K562 (cell line): Measurements from ENCODE around the gene CSKMT. TPM values are rescaled to one million over a fixed set of nuclear protein-coding genes. Genes with fewer than 3 reads are reported as not detected.

ENCODE experiments used
- DPF2 ChIP-seq: fragments of 450-650 bp; IDR thresholded peaks from 2 replicates; pipeline ENCODE4 v1.6.1; 2016
- ERF ChIP-seq: fragments of 450-650 bp; formaldehyde crosslinking; IDR thresholded peaks from 2 replicates; pipeline ENCODE4 v1.4.0; 2020; ENCODE audit warnings: mild to moderate bottlenecking, mixed read lengths
- LCOR ChIP-seq: sonication (generic); formaldehyde crosslinking; IDR thresholded peaks from 2 replicates; pipeline ENCODE4 v1.8.0; 2022; ENCODE audit warnings: mild to moderate bottlenecking, missing genetic modification reagents
- NCOA2 ChIP-seq, 2 experiments: fragments of 450-650 bp; IDR thresholded peaks; 2 replicates each; pipeline ENCODE4 v1.6.1; 2018; ENCODE audit warnings: mild to moderate bottlenecking in 2 of 2, moderate library complexity in 1 of 2; ENCODE audit not compliant: partially characterized antibody in 2 of 2
- NR2C1 ChIP-seq, 2 experiments: fragments of 450-650 bp; IDR thresholded peaks; 2 replicates each; pipeline ENCODE4 v1.6.1; 2017; ENCODE audit warnings: mild to moderate bottlenecking in 2 of 2, antibody characterized with exemption in 1 of 2, inconsistent platforms in 1 of 2, missing compliant biosample characterization in 1 of 2, missing genetic modification characterization in 1 of 2
- SRSF9 ChIP-seq: fragments of 200-400 bp; formaldehyde crosslinking; IDR thresholded peaks from 2 replicates; pipeline ENCODE4 v1.6.1; 2017; ENCODE audit warnings: low read depth, low read length, borderline replicate concordance
- TCF7L2 ChIP-seq: fragments of 150-350 bp; IDR thresholded peaks from 2 replicates; pipeline ENCODE4 v1.6.1; 2016; ENCODE audit warnings: low read depth, mild to moderate bottlenecking, low read length, moderate library complexity
- TSC22D4 ChIP-seq: fragments of 450-650 bp; IDR thresholded peaks from 2 replicates; pipeline ENCODE4 v1.6.1; 2016; ENCODE audit warnings: missing genetic modification characterization, missing biosample characterization, control low read depth
- ZNF444 ChIP-seq: fragments of 250-450 bp; sonication (Bioruptor Pico); IDR thresholded peaks from 2 replicates; pipeline ENCODE4 v1.4.0; 2020; ENCODE audit warnings: mild to moderate bottlenecking, moderate library complexity
- polyA plus RNA-seq, 8 experiments: library from polyadenylated mRNA; depleted of rRNA in 4 of 8; stranded (reverse) in 5 of 8; unstranded in 3 of 8; fragments of >200 nt; fragmentation: Nextera tagmentation in 2 of 8; fragmentation: Illumina TruSeq in 1 of 8; extraction: Ambion mirVana in 2 of 8; extraction: Trizol in 1 of 8; gene quantifications; 2 replicates each; pipeline versions ENCODE4 v1.2.1 to v1.2.3, GENCODE V29; 2011 to 2014; ENCODE audit warnings: inconsistent platforms in 1 of 8, missing spikeins in 1 of 8
- total RNA-seq, 7 experiments: library from RNA; depleted of rRNA in 6 of 7; stranded (reverse); fragments of >200 nt in 6 of 7; fragmentation: Illumina TruSeq in 2 of 7; extraction: Trizol in 2 of 7; gene quantifications; 2 replicates each; pipeline versions ENCODE4 v1.2.1 to v1.2.3, GENCODE V29; 2011 to 2021; ENCODE audit warnings: low replicate concordance in 1 of 7
- TF ChIP-seq, protein P1 (sequence below): fragments of 450-650 bp; IDR thresholded peaks from 2 replicates; pipeline ENCODE4 v1.6.1; 2016; ENCODE audit warnings: mild to moderate bottlenecking, moderate library complexity
- TF ChIP-seq, protein P2 (sequence below): sonication (generic); formaldehyde crosslinking; IDR thresholded peaks from 2 replicates; pipeline ENCODE4 v1.8.0; 2022; ENCODE audit warnings: missing genetic modification reagents, mild to moderate bottlenecking, moderate library complexity, borderline replicate concordance
- TF ChIP-seq, protein P3 (sequence below), 2 experiments: IDR thresholded peaks; 2 replicates each; pipeline ENCODE4 v1.6.1; 2011; ENCODE audit warnings: borderline replicate concordance in 1 of 2, control low read depth in 1 of 2, low read depth in 1 of 2, low read length in 1 of 2, mild to moderate bottlenecking in 1 of 2, mixed read lengths in 1 of 2, moderate library complexity in 1 of 2; ENCODE audit not compliant: insufficient read depth in 1 of 2, insufficient read length in 1 of 2, poor library complexity in 1 of 2, severe bottlenecking in 1 of 2; ENCODE audit errors: extremely low read depth in 1 of 2

CSKMT gene
- total and polyA plus RNA-seq, 9 of the 15 experiments (the other 6 are each of a cell fraction or from before 2014, with no cell fraction given) = 10.3 to 108 (median 27.2) TPM

DNA sequence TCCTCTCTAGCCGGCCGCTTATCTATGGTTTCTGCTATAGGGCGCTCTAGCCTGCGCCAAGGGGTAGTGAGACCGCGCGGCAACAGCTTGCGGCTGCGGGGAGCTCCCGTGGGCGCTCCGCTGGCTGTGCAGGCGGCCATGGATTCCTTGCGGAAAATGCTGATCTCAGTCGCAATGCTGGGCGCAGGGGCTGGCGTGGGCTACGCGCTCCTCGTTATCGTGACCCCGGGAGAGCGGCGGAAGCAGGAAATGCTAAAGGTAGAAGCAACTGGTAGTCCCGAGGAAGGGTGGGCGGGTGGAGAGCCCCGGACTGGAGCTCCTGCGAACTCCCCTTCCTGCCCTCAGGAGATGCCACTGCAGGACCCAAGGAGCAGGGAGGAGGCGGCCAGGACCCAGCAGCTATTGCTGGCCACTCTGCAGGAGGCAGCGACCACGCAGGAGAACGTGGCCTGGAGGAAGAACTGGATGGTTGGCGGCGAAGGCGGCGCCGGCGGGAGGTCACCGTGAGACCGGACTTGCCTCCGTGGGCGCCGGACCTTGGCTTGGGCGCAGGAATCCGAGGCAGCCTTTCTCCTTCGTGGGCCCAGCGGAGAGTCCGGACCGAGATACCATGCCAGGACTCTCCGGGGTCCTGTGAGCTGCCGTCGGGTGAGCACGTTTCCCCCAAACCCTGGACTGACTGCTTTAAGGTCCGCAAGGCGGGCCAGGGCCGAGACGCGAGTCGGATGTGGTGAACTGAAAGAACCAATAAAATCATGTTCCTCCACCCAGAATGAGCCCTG lies 6.7 kb downstream of the CSKMT start, which contains the start of the genes LBHD1 and UQCC3 (continued):
- TF ChIP-seq, protein P1, sequence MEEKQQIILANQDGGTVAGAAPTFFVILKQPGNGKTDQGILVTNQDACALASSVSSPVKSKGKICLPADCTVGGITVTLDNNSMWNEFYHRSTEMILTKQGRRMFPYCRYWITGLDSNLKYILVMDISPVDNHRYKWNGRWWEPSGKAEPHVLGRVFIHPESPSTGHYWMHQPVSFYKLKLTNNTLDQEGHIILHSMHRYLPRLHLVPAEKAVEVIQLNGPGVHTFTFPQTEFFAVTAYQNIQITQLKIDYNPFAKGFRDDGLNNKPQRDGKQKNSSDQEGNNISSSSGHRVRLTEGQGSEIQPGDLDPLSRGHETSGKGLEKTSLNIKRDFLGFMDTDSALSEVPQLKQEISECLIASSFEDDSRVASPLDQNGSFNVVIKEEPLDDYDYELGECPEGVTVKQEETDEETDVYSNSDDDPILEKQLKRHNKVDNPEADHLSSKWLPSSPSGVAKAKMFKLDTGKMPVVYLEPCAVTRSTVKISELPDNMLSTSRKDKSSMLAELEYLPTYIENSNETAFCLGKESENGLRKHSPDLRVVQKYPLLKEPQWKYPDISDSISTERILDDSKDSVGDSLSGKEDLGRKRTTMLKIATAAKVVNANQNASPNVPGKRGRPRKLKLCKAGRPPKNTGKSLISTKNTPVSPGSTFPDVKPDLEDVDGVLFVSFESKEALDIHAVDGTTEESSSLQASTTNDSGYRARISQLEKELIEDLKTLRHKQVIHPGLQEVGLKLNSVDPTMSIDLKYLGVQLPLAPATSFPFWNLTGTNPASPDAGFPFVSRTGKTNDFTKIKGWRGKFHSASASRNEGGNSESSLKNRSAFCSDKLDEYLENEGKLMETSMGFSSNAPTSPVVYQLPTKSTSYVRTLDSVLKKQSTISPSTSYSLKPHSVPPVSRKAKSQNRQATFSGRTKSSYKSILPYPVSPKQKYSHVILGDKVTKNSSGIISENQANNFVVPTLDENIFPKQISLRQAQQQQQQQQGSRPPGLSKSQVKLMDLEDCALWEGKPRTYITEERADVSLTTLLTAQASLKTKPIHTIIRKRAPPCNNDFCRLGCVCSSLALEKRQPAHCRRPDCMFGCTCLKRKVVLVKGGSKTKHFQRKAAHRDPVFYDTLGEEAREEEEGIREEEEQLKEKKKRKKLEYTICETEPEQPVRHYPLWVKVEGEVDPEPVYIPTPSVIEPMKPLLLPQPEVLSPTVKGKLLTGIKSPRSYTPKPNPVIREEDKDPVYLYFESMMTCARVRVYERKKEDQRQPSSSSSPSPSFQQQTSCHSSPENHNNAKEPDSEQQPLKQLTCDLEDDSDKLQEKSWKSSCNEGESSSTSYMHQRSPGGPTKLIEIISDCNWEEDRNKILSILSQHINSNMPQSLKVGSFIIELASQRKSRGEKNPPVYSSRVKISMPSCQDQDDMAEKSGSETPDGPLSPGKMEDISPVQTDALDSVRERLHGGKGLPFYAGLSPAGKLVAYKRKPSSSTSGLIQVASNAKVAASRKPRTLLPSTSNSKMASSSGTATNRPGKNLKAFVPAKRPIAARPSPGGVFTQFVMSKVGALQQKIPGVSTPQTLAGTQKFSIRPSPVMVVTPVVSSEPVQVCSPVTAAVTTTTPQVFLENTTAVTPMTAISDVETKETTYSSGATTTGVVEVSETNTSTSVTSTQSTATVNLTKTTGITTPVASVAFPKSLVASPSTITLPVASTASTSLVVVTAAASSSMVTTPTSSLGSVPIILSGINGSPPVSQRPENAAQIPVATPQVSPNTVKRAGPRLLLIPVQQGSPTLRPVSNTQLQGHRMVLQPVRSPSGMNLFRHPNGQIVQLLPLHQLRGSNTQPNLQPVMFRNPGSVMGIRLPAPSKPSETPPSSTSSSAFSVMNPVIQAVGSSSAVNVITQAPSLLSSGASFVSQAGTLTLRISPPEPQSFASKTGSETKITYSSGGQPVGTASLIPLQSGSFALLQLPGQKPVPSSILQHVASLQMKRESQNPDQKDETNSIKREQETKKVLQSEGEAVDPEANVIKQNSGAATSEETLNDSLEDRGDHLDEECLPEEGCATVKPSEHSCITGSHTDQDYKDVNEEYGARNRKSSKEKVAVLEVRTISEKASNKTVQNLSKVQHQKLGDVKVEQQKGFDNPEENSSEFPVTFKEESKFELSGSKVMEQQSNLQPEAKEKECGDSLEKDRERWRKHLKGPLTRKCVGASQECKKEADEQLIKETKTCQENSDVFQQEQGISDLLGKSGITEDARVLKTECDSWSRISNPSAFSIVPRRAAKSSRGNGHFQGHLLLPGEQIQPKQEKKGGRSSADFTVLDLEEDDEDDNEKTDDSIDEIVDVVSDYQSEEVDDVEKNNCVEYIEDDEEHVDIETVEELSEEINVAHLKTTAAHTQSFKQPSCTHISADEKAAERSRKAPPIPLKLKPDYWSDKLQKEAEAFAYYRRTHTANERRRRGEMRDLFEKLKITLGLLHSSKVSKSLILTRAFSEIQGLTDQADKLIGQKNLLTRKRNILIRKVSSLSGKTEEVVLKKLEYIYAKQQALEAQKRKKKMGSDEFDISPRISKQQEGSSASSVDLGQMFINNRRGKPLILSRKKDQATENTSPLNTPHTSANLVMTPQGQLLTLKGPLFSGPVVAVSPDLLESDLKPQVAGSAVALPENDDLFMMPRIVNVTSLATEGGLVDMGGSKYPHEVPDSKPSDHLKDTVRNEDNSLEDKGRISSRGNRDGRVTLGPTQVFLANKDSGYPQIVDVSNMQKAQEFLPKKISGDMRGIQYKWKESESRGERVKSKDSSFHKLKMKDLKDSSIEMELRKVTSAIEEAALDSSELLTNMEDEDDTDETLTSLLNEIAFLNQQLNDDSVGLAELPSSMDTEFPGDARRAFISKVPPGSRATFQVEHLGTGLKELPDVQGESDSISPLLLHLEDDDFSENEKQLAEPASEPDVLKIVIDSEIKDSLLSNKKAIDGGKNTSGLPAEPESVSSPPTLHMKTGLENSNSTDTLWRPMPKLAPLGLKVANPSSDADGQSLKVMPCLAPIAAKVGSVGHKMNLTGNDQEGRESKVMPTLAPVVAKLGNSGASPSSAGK = peak; percentile 85
- TF ChIP-seq ERF (CRISPR knock-in tag) (peak; percentile 30; the same call in 1 of the 2 replicates), NCOA2 (IDR thresholded peaks at IDR 0.05; ENCODE audit: partially characterized antibody in 2 of 2) (no peak), SRSF9 (no peak), ZNF444 (no peak), NR2C1 (IDR thresholded peaks at IDR 0.05) (peak; percentile 83), NR2C1 (tag; IDR thresholded peaks at IDR 0.05) (peak; percentile 63), DPF2 (no peak), TCF7L2 (no peak), LCOR (CRISPR knock-in tag) (peak; percentile 65; the same call in 1 of the 2 replicates), TSC22D4 (tag) (no peak)
- TF ChIP-seq, protein P2, sequence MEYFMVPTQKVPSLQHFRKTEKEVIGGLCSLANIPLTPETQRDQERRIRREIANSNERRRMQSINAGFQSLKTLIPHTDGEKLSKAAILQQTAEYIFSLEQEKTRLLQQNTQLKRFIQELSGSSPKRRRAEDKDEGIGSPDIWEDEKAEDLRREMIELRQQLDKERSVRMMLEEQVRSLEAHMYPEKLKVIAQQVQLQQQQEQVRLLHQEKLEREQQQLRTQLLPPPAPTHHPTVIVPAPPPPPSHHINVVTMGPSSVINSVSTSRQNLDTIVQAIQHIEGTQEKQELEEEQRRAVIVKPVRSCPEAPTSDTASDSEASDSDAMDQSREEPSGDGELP (CRISPR knock-in tag) = peak; percentile 37; the same call in 1 of the 2 replicates
- TF ChIP-seq, protein P3, sequence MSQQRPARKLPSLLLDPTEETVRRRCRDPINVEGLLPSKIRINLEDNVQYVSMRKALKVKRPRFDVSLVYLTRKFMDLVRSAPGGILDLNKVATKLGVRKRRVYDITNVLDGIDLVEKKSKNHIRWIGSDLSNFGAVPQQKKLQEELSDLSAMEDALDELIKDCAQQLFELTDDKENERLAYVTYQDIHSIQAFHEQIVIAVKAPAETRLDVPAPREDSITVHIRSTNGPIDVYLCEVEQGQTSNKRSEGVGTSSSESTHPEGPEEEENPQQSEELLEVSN (IDR thresholded peaks at IDR 0.05; ENCODE audit: borderline replicate concordance in 1 of 2, extremely low read depth in 1 of 2, insufficient read depth in 1 of 2, insufficient read length in 1 of 2, low read depth in 1 of 2, low read length in 1 of 2, poor library complexity in 1 of 2, severe bottlenecking in 1 of 2) = peak; percentile 30 to 58
